DOHH2 (cell line): ENCODE measurements around the gene NUMB.
"Not testable (repeated sequence)": the region's sequence is repeated elsewhere in the genome, so short reads cannot be mapped to it uniquely, and the experiment has no call there.

ENCODE experiments used
- CTCF ChIP-seq: fragments of 200-600 bp; sonication (generic); IDR thresholded peaks from one replicate; pipeline ENCODE4 v1.5.1; 2014; ENCODE audit warnings: antibody characterized with exemption, mild to moderate bottlenecking, low read depth, low read length; ENCODE audit not compliant: poor library complexity, severe bottlenecking
- EZH2phosphoT487 ChIP-seq: fragments of 200-600 bp; sonication (generic); IDR thresholded peaks from 2 replicates; pipeline ENCODE4 v1.6.1; 2017; ENCODE audit warnings: borderline replicate concordance, mild to moderate bottlenecking, antibody characterized with exemption, low read length, moderate library complexity, mixed read lengths

GRCh38 chr14:73423092-73423491 is 35.3 kb downstream of the NUMB start:
- TF ChIP-seq CTCF, EZH2phosphoT487: not testable (repeated sequence)
